ENCODE data around the gene YEATS4.

Gene YEATS4

GRCh38 chr12:69383074-69383473 is 23.5 kb downstream of the YEATS4 start:
- H3K27me3 ChIP-seq (ENCODE audit: control insufficient read depth, insufficient read depth, low read length), result no peaks in the 10 kb centered on the region
- H3K4me3 ChIP-seq (ENCODE audit: low read length), result no peak overlapping the region
- no peak overlapping the region for H3K27ac ChIP-seq (ENCODE audit: low read depth, low read length)
- no peak overlapping the region for H3K9ac ChIP-seq (ENCODE audit: low read length)
- H3K4me1 ChIP-seq (ENCODE audit: control insufficient read depth, insufficient read depth, low read length), result no peaks in the 10 kb centered on the region
- no peaks in the 10 kb centered on the region for H3K36me3 ChIP-seq (ENCODE audit: control insufficient read depth, insufficient read depth, low read length)

- no peaks in the 10 kb centered on the region for H3K4me1 ChIP-seq (ENCODE audit: control insufficient read depth, insufficient read depth, low read length)
These were observed 25.5 kb downstream of the YEATS4 start for GRCh38 chr12:69385038-69385437.

GRCh38 chr12:69386921-69387320 is 27.4 kb downstream of the YEATS4 start:
- no peak overlapping the region for H3K4me3 ChIP-seq (ENCODE audit: low read length)
- H3K36me3 ChIP-seq (ENCODE audit: control insufficient read depth, insufficient read depth, low read length), result no peaks in the 10 kb centered on the region
- no peaks in the 10 kb centered on the region for H3K27me3 ChIP-seq (ENCODE audit: control insufficient read depth, insufficient read depth, low read length)
- no peak overlapping the region for H3K9ac ChIP-seq (ENCODE audit: low read length)
- H3K27ac ChIP-seq (ENCODE audit: low read depth, low read length), result no peak overlapping the region
- H3K4me1 ChIP-seq (ENCODE audit: control insufficient read depth, insufficient read depth, low read length), result no peaks in the 10 kb centered on the region

More at GRCh38 chr12:69385038-69385437, 25.5 kb downstream of the YEATS4 start:
- Histone ChIP-seq H3K27ac (ENCODE audit: low read depth, low read length) (no peak overlapping the region), H3K9ac (ENCODE audit: low read length) (no peak overlapping the region), H3K36me3 (ENCODE audit: control insufficient read depth, insufficient read depth, low read length) (no peaks in the 10 kb centered on the region), H3K4me3 (ENCODE audit: low read length) (no peak overlapping the region), H3K27me3 (ENCODE audit: control insufficient read depth, insufficient read depth, low read length) (no peaks in the 10 kb centered on the region)

DNA sequence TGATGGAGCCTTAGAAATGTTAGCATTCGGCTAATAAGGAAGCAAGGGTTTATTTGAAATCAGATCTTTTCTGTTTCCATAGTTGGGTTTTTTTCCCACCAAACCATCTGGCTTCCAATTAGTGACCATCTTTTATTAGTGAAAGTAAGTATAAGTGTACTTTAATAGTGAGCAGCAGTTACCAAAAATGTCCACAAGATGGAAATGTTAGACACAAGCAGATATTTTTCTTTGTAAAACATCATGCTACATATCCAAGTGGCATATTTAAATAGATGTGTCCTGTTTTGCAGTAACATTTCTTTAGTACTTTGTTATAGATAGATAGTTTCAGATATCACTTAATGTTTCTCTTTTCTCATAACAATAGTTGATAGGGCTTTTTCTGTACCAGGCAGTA is 28.8 kb downstream of the YEATS4 start:
- Histone ChIP-seq H3K27me3 (ENCODE audit: control insufficient read depth, insufficient read depth, low read length) (no peaks in the 10 kb centered on the region), H3K9ac (ENCODE audit: low read length) (no peak overlapping the region), H3K4me1 (ENCODE audit: control insufficient read depth, insufficient read depth, low read length) (no peaks in the 10 kb centered on the region), H3K36me3 (ENCODE audit: control insufficient read depth, insufficient read depth, low read length) (no peaks in the 10 kb centered on the region), H3K27ac (ENCODE audit: low read depth, low read length) (no peak overlapping the region), H3K4me3 (ENCODE audit: low read length) (no peak overlapping the region)

GRCh38 chr12:69389831-69390230 is 30.3 kb downstream of the YEATS4 start:
- no peaks in the 10 kb centered on the region for H3K4me1 ChIP-seq (ENCODE audit: control insufficient read depth, insufficient read depth, low read length)
- no peak overlapping the region for H3K9ac ChIP-seq (ENCODE audit: low read length)
- no peaks in the 10 kb centered on the region for H3K36me3 ChIP-seq (ENCODE audit: control insufficient read depth, insufficient read depth, low read length)
- no peak overlapping the region for H3K27ac ChIP-seq (ENCODE audit: low read depth, low read length)
- no peaks in the 10 kb centered on the region for H3K27me3 ChIP-seq (ENCODE audit: control insufficient read depth, insufficient read depth, low read length)
- no peak overlapping the region for H3K4me3 ChIP-seq (ENCODE audit: low read length)

GRCh38 chr12:69392179-69392928 is 32.8 kb downstream of the YEATS4 start:
- Histone ChIP-seq H3K9ac (ENCODE audit: low read length) (no peak overlapping the region), H3K4me3 (ENCODE audit: low read length) (no peak overlapping the region), H3K27me3 (ENCODE audit: control insufficient read depth, insufficient read depth, low read length) (no peaks in the 10 kb centered on the region), H3K27ac (ENCODE audit: low read depth, low read length) (no peak overlapping the region), H3K4me1 (ENCODE audit: control insufficient read depth, insufficient read depth, low read length) (no peaks in the 10 kb centered on the region), H3K36me3 (ENCODE audit: control insufficient read depth, insufficient read depth, low read length) (no peaks in the 10 kb centered on the region)

DNA sequence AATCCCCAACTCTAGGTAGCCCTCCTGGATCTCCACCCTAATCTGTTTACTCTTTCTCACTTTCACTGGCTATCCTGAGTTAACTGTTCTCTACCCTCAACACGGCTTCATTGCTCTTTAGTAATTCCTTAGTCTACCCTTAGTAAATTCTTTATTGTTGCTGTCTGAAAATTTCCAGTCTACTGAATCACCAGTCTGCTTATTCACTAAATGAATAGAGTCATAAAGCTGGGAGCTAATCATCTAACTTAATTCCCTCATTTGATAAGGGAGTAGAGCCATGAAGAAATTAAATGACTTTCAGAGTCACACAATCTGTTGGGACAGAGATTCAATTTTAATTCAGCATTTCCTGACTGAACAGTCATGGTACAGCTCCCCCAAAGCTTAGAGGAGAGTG is 36.5 kb downstream of the YEATS4 start:
- Histone ChIP-seq H3K27me3 (ENCODE audit: control insufficient read depth, insufficient read depth, low read length) (no peaks in the 10 kb centered on the region), H3K4me1 (ENCODE audit: control insufficient read depth, insufficient read depth, low read length) (no peaks in the 10 kb centered on the region), H3K4me3 (ENCODE audit: low read length) (no peak overlapping the region), H3K27ac (ENCODE audit: low read depth, low read length) (no peak overlapping the region), H3K36me3 (ENCODE audit: control insufficient read depth, insufficient read depth, low read length) (no peaks in the 10 kb centered on the region), H3K9ac (ENCODE audit: low read length) (no peak overlapping the region)

GRCh38 chr12:69396963-69397362 is 37.4 kb downstream of the YEATS4 start:
- H3K36me3 ChIP-seq (ENCODE audit: control insufficient read depth, insufficient read depth, low read length), result no peaks in the 10 kb centered on the region
- no peaks in the 10 kb centered on the region for H3K27me3 ChIP-seq (ENCODE audit: control insufficient read depth, insufficient read depth, low read length)
- H3K4me1 ChIP-seq (ENCODE audit: control insufficient read depth, insufficient read depth, low read length), result no peaks in the 10 kb centered on the region
- H3K27ac ChIP-seq (ENCODE audit: low read depth, low read length), result no peak overlapping the region
- H3K9ac ChIP-seq (ENCODE audit: low read length), result no peak overlapping the region
- no peak overlapping the region for H3K4me3 ChIP-seq (ENCODE audit: low read length)

- no peak overlapping the region for H3K27ac ChIP-seq (ENCODE audit: low read depth, low read length)
- no peak overlapping the region for H3K9ac ChIP-seq (ENCODE audit: low read length)
- no peaks in the 10 kb centered on the region for H3K4me1 ChIP-seq (ENCODE audit: control insufficient read depth, insufficient read depth, low read length)
- H3K4me3 ChIP-seq (ENCODE audit: low read length), result no peak overlapping the region
- H3K27me3 ChIP-seq (ENCODE audit: control insufficient read depth, insufficient read depth, low read length), result no peaks in the 10 kb centered on the region
- H3K36me3 ChIP-seq (ENCODE audit: control insufficient read depth, insufficient read depth, low read length), result no peaks in the 10 kb centered on the region
These were observed 38.4 kb downstream of the YEATS4 start for GRCh38 chr12:69397978-69398377.

- Histone ChIP-seq H3K36me3 (ENCODE audit: control insufficient read depth, insufficient read depth, low read length) (no peaks in the 10 kb centered on the region), H3K27me3 (ENCODE audit: control insufficient read depth, insufficient read depth, low read length) (no peaks in the 10 kb centered on the region), H3K27ac (ENCODE audit: low read depth, low read length) (no peak overlapping the region), H3K9ac (ENCODE audit: low read length) (no peak overlapping the region), H3K4me1 (ENCODE audit: control insufficient read depth, insufficient read depth, low read length) (no peaks in the 10 kb centered on the region), H3K4me3 (ENCODE audit: low read length) (no peak overlapping the region)
These were observed 42.4 kb downstream of the YEATS4 start for GRCh38 chr12:69401940-69402339.

- Histone ChIP-seq H3K36me3 (ENCODE audit: control insufficient read depth, insufficient read depth, low read length) (no peaks in the 10 kb centered on the region), H3K4me3 (ENCODE audit: low read length) (no peak overlapping the region), H3K27ac (ENCODE audit: low read depth, low read length) (no peak overlapping the region), H3K27me3 (ENCODE audit: control insufficient read depth, insufficient read depth, low read length) (no peaks in the 10 kb centered on the region), H3K4me1 (ENCODE audit: control insufficient read depth, insufficient read depth, low read length) (no peaks in the 10 kb centered on the region), H3K9ac (ENCODE audit: low read length) (no peak overlapping the region)
These were observed 45.5 kb downstream of the YEATS4 start for GRCh38 chr12:69404851-69405565.

GRCh38 chr12:69405566-69405865 is 46.0 kb downstream of the YEATS4 start:
- Histone ChIP-seq H3K4me3 (ENCODE audit: low read length) (no peak overlapping the region), H3K27ac (ENCODE audit: low read depth, low read length) (no peak overlapping the region), H3K36me3 (ENCODE audit: control insufficient read depth, insufficient read depth, low read length) (no peaks in the 10 kb centered on the region), H3K9ac (ENCODE audit: low read length) (no peak overlapping the region), H3K27me3 (ENCODE audit: control insufficient read depth, insufficient read depth, low read length) (no peaks in the 10 kb centered on the region), H3K4me1 (ENCODE audit: control insufficient read depth, insufficient read depth, low read length) (no peaks in the 10 kb centered on the region)

DNA sequence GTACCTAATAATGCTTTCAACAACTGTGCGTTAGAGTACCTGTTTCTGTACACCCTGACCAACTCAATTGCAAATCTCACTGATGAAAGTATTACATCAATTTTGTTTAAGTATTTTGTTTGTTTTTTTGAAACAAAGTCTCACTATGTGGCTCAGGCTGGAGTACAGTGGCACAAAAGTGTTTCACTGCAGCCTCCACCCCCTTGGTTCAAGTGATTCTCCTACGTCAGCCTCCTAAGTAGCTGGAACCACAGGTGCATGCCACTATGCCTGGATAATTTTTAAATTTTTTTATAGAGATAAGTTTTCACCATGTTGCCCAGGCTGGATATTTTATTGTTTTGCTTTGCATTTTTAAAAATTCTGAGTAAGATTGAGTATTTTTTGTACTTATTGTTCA is 46.7 kb downstream of the YEATS4 start:
- H3K36me3 ChIP-seq (ENCODE audit: control insufficient read depth, insufficient read depth, low read length), result no peaks in the 10 kb centered on the region
- H3K27ac ChIP-seq (ENCODE audit: low read depth, low read length), result no peak overlapping the region
- no peaks in the 10 kb centered on the region for H3K27me3 ChIP-seq (ENCODE audit: control insufficient read depth, insufficient read depth, low read length)
- H3K4me1 ChIP-seq (ENCODE audit: control insufficient read depth, insufficient read depth, low read length), result no peaks in the 10 kb centered on the region
- H3K9ac ChIP-seq (ENCODE audit: low read length), result no peak overlapping the region
- H3K4me3 ChIP-seq (ENCODE audit: low read length), result no peak overlapping the region
